VCaP (cell line): Measurements from ENCODE around the gene MYO1F.

ENCODE experiments used
- H3K27ac ChIP-seq: fragments of 450-650 bp; 2 replicates; pipeline ENCODE4 v1.5.1; 2017
- TF ChIP-seq, protein P1 (sequence below): fragments of 450-650 bp; conservative IDR thresholded peaks from 2 replicates; pipeline ENCODE4 v1.5.1; 2017; ENCODE audit warnings: mild to moderate bottlenecking, moderate library complexity

The MYO1F gene

DNA sequence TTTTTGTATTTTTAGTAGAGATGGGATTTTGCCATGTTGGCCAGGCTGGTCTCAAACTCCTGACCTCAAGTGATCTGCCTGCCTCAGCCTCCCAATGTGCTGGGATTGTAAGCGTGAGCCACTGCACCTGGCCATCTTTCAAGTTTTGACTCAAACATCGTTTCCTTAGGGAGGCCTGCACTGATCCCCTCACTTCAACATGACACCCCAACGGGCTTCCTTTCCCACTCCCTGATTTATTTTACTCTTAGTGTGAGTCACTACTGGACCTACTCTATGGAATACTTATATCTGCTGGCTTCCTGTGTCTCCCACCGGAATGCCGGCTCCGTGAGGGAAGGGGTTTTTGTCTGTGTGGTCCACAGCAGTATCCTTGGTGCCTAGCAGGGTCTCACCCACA lies 37.8 kb upstream of the MYO1F start:
- TF ChIP-seq, protein P1, sequence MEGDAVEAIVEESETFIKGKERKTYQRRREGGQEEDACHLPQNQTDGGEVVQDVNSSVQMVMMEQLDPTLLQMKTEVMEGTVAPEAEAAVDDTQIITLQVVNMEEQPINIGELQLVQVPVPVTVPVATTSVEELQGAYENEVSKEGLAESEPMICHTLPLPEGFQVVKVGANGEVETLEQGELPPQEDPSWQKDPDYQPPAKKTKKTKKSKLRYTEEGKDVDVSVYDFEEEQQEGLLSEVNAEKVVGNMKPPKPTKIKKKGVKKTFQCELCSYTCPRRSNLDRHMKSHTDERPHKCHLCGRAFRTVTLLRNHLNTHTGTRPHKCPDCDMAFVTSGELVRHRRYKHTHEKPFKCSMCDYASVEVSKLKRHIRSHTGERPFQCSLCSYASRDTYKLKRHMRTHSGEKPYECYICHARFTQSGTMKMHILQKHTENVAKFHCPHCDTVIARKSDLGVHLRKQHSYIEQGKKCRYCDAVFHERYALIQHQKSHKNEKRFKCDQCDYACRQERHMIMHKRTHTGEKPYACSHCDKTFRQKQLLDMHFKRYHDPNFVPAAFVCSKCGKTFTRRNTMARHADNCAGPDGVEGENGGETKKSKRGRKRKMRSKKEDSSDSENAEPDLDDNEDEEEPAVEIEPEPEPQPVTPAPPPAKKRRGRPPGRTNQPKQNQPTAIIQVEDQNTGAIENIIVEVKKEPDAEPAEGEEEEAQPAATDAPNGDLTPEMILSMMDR = no peak
- no peak overlapping the region for H3K27ac ChIP-seq

DNA sequence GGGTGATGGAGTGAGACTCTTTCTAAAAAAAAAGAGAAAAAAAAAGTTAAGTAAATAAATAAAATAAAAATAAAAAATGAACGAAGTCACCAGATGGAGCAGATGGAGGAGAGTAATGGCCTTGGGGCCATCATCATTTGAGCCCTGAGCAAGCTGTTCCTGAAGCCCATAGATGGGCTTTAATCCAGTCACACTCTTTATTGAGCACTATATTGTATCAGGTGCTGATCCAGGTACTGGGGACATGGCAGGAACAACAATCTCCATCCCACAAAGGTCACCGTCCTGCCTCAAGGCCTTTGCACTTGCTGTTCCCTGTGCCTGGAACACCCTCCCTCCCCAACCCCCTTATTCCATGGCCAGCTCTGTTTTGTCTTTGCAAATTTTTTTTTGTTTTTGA lies 37.2 kb upstream of the MYO1F start:
- TF ChIP-seq, protein P1 = no peak
- H3K27ac ChIP-seq = no peak overlapping the region

DNA sequence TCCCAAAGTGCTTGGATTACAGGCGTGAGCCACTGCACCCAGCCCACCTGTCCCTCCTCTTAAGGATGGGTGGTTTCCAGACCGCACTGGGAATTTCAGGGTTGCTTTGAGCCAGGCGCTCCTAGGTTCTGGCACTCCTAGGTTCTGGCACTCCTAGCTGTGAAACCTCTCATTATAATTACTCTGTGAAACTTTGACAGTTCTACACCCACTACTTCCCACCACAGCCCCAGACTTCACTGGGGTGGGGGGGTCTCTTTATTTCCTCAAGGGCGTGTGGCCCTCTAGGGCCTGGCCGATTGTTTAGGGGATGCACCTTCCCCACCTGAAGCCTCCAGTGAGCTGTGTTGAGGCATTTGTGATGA lies 35.5 kb upstream of the MYO1F start:
- TF ChIP-seq, protein P1 = no peak
- H3K27ac ChIP-seq = no peak overlapping the region

- TF ChIP-seq, protein P1 = no peak
- H3K27ac ChIP-seq = no peak overlapping the region
Observed at GRCh38 chr19:8611877-8612806, 34.9 kb upstream of the MYO1F start.

DNA sequence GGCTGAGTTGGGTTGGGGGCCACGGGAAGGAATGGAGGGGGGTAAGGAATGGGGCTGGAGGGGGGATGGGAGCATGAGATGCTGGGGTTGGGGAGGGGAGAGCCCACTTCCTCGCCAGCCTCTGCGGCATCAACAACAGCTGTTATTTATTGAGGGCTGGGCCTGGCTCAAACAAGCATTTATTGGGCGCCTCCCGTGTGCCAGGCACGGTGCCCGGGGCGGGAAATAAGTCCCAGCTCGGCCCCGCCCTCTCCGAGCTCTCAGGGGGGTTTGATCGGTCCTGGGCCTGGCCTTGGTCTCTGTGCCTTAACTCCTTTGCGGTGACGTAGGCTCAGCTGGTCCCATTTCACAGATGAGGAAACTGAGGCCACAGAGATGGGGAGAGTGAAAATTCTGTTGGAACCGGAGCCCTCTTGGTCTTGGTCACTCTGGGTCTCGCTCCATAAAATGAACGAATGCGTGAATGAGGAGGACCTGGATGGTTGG lies 34.2 kb upstream of the MYO1F start:
- no peak overlapping the region for H3K27ac ChIP-seq
- TF ChIP-seq, protein P1 = no peak

GRCh38 chr19:8610936-8611300 lies 33.7 kb upstream of the MYO1F start:
- TF ChIP-seq, protein P1 = no peak
- no peak overlapping the region; the same call in 1 of the 2 replicates for H3K27ac ChIP-seq

- H3K27ac ChIP-seq = no peak within 1 kb of the TSS; the same call in 1 of the 2 replicates
- TF ChIP-seq, protein P1 = no peak
Observed at GRCh38 chr19:8610041-8610935, 33.0 kb upstream of the MYO1F start, which contains the start of gene ADAMTS10. ADAMTS10 (minus strand) TSS chr19:8610715; CDS start chr19:8605710, 5,005 bp downstream.
